Glomerular endothelial cell (primary cell): ENCODE results near the gene SFXN3. TPM values are rescaled to one million over a fixed set of nuclear protein-coding genes. Genes with fewer than 3 reads are reported as not detected.

ENCODE experiments used
- DNase-seq: peaks from one replicate; pipeline ENCODE4 v3.0.0-alpha.2; 2011; ENCODE audit warnings: low read depth, low spot score; ENCODE audit errors: extremely low read depth
- total RNA-seq: library from RNA; depleted of rRNA; stranded (reverse); fragments of >200 nt; gene quantifications from 2 replicates; pipeline ENCODE4 v1.2.3, GENCODE V29; 2015

SFXN3 gene
- total RNA-seq, result 112 and 151 TPM in 2 replicates

- DNase-seq, result no peak
Observed at GRCh38 chr10:101031128-101031795, at the start of gene SFXN3, which contains the start of gene PDZD7. SFXN3 (plus strand) TSS chr10:101031234; CDS start chr10:101034695, 3,461 bp downstream. PDZD7 (minus strand) TSS chr10:101031129; CDS start chr10:101030219, 910 bp downstream.

GRCh38 chr10:100982916-100983830, 47.9 kb upstream of the SFXN3 start:
- no peak for DNase-seq

GRCh38 chr10:100983868-100984671, 47.0 kb upstream of the SFXN3 start:
- no peak for DNase-seq

GRCh38 chr10:100984672-100985177, 46.3 kb upstream of the SFXN3 start:
- DNase-seq, result no peak

- no peak for DNase-seq
Observed at GRCh38 chr10:100985336-100985735, 45.7 kb upstream of the SFXN3 start.

GRCh38 chr10:100986623-100986951, 44.4 kb upstream of the SFXN3 start:
- no peak for DNase-seq

- no peak for DNase-seq
Observed at GRCh38 chr10:100986952-100987684, 43.9 kb upstream of the SFXN3 start, which contains the start of the genes MRPL43 and TWNK. MRPL43 (minus strand) TSS chr10:100987497; CDS start chr10:100987443, 54 bp downstream. TWNK (plus strand) TSS chr10:100987543; CDS start chr10:100988211, 668 bp downstream.

GRCh38 chr10:100987685-100988049, 43.4 kb upstream of the SFXN3 start:
- DNase-seq, result no peak

GRCh38 chr10:100988166-100988565, 42.9 kb upstream of the SFXN3 start:
- DNase-seq, result no peak

GRCh38 chr10:100989088-100989487, 41.9 kb upstream of the SFXN3 start:
- DNase-seq, result no peak

- no peak for DNase-seq
Observed at GRCh38 chr10:100993986-100994708, 36.9 kb upstream of the SFXN3 start.

GRCh38 chr10:100995181-100995580, 35.9 kb upstream of the SFXN3 start:
- DNase-seq, result no peak

- DNase-seq, result no peak
Observed at GRCh38 chr10:100996678-100997359, 34.2 kb upstream of the SFXN3 start.

GRCh38 chr10:100997360-100998182, 33.5 kb upstream of the SFXN3 start:
- no peak for DNase-seq

- no peak for DNase-seq
Observed at GRCh38 chr10:100998183-100998990, 32.6 kb upstream of the SFXN3 start.

- DNase-seq, result no peak
Observed at GRCh38 chr10:100998991-100999741, 31.9 kb upstream of the SFXN3 start.
